Keratinocyte (primary cell): Measurements from ENCODE around the gene ANO7. TPM values are rescaled to one million over a fixed set of nuclear protein-coding genes. Genes with fewer than 3 reads are reported as not detected.
A peak's percentile ranks its signal among the peaks of the same experiment; 100 is the strongest.

Source experiments
- DNase-seq: peaks from one replicate; pipeline ENCODE4 v3.0.0-alpha.2; 2011; ENCODE audit warnings: low read depth, missing footprints, low spot score
- FAIRE-seq: peaks from 2 replicates; lab custom pipeline; 2011; peaks lifted over from hg19 to GRCh38; lab: Jason Lieb, UNC
- H2AFZ ChIP-seq: 2 replicates; pipeline ENCODE4 v1.6.0; 2012; ENCODE audit warnings: low read length, control low read depth, inconsistent platforms; ENCODE audit not compliant: control insufficient read depth
- H3K27ac ChIP-seq: 2 replicates; pipeline ENCODE4 v1.5.1; 2011; ENCODE audit warnings: low read length; ENCODE audit not compliant: control insufficient read depth, insufficient read depth
- H3K27me3 ChIP-seq: 3 replicates; pipeline ENCODE4 v1.6.0; 2011; ENCODE audit warnings: low read length; ENCODE audit not compliant: control insufficient read depth, insufficient read depth; ENCODE audit errors: extremely low read depth
- H3K36me3 ChIP-seq, 2 experiments: 2 replicates in 1 of 2; 3 replicates in 1 of 2; pipeline ENCODE4 v1.5.1; 2011; ENCODE audit warnings: low read length in 2 of 2, mild to moderate bottlenecking in 1 of 2; ENCODE audit not compliant: control insufficient read depth in 2 of 2, insufficient read depth in 2 of 2; ENCODE audit errors: extremely low read depth in 1 of 2
- H3K4me1 ChIP-seq: 3 replicates; pipeline ENCODE4 v1.5.1; 2011; ENCODE audit warnings: low read length; ENCODE audit not compliant: control insufficient read depth, insufficient read depth; ENCODE audit errors: extremely low read depth
- H3K4me2 ChIP-seq: 3 replicates; pipeline ENCODE4 v1.6.0; 2011; ENCODE audit warnings: low read depth, low read length; ENCODE audit not compliant: control insufficient read depth, insufficient read depth; ENCODE audit errors: extremely low read depth
- H3K4me3 ChIP-seq, 3 experiments: fragments of 200-600 bp in 1 of 3; sonication (generic) in 1 of 3; 2 replicates in 2 of 3; 3 replicates in 1 of 3; pipeline ENCODE4 v1.5.1; 2011 to 2016; ENCODE audit warnings: low read length in 3 of 3, mild to moderate bottlenecking in 3 of 3, control low read depth in 2 of 3, inconsistent platforms in 1 of 3, low read depth in 1 of 3, mixed read lengths in 1 of 3, mixed run types in 1 of 3, moderate library complexity in 1 of 3; ENCODE audit not compliant: control insufficient read depth in 2 of 3, insufficient read depth in 2 of 3; ENCODE audit errors: extremely low read depth in 1 of 3
- H3K79me2 ChIP-seq: 2 replicates; pipeline ENCODE4 v1.6.0; 2012; ENCODE audit warnings: low read length; ENCODE audit not compliant: control insufficient read depth, insufficient read depth
- H3K9ac ChIP-seq: 3 replicates; pipeline ENCODE4 v1.6.0; 2011; ENCODE audit warnings: low read length; ENCODE audit not compliant: control insufficient read depth, insufficient read depth; ENCODE audit errors: extremely low read depth
- H3K9me1 ChIP-seq: 3 replicates; pipeline ENCODE4 v1.6.0; 2011; ENCODE audit warnings: low read length; ENCODE audit not compliant: control insufficient read depth, insufficient read depth; ENCODE audit errors: extremely low read depth
- H3K9me3 ChIP-seq: 2 replicates; pipeline ENCODE4 v1.5.1; 2012; ENCODE audit warnings: low read depth, low read length; ENCODE audit not compliant: control insufficient read depth
- H4K20me1 ChIP-seq: 3 replicates; pipeline ENCODE4 v1.6.0; 2011; ENCODE audit warnings: low read length; ENCODE audit not compliant: control insufficient read depth, insufficient read depth; ENCODE audit errors: extremely low read depth
- EZH2 ChIP-seq: IDR thresholded peaks from one replicate; pipeline ENCODE4 v1.6.1; 2012; ENCODE audit warnings: inconsistent platforms, mild to moderate bottlenecking, low read length, moderate library complexity
- dilution Hi-C: fragments of 300-500 bp; cut with MboI; formaldehyde crosslinking; loops from one replicate; pipeline ENCODE4 v1.7.0; 2020; ENCODE audit warnings: low sequenced_read_pairs; ENCODE audit not compliant: extremely low pct_ligation_motif_present
- polyA plus RNA-seq, 5 experiments: library from polyadenylated mRNA; depleted of rRNA in 3 of 5; stranded (reverse) in 3 of 5; stranded (forward) in 1 of 5; unstranded in 1 of 5; fragments of >200 nt; gene quantifications; 1 replicate in 1 of 5; 2 replicates in 3 of 5; 3 replicates in 1 of 5; pipeline versions ENCODE4 v1.2.1 to v1.2.3, GENCODE V29; 2011 to 2012; ENCODE audit warnings: missing spikeins in 2 of 5, low read depth in 1 of 5, low replicate concordance in 1 of 5
- TF ChIP-seq, protein P1 (sequence below), 3 experiments: IDR thresholded peaks in 1 of 3; conservative IDR thresholded peaks in 1 of 3; optimal IDR thresholded peaks in 1 of 3; 2 replicates in 2 of 3; 3 replicates in 1 of 3; pipeline versions ENCODE3 to v1.5.1; 2011; ENCODE audit warnings: low read length in 3 of 3, mild to moderate bottlenecking in 3 of 3, moderate library complexity in 2 of 3, control low read depth in 1 of 3, inconsistent platforms in 1 of 3; ENCODE audit not compliant: insufficient read depth in 2 of 3; ENCODE audit errors: extremely low read depth in 1 of 3

Gene ANO7
- polyA plus RNA-seq, 1 donor (not counting 4 experiments of a cell fraction or from before 2014, with no cell fraction given) = 0.14 TPM

DNA sequence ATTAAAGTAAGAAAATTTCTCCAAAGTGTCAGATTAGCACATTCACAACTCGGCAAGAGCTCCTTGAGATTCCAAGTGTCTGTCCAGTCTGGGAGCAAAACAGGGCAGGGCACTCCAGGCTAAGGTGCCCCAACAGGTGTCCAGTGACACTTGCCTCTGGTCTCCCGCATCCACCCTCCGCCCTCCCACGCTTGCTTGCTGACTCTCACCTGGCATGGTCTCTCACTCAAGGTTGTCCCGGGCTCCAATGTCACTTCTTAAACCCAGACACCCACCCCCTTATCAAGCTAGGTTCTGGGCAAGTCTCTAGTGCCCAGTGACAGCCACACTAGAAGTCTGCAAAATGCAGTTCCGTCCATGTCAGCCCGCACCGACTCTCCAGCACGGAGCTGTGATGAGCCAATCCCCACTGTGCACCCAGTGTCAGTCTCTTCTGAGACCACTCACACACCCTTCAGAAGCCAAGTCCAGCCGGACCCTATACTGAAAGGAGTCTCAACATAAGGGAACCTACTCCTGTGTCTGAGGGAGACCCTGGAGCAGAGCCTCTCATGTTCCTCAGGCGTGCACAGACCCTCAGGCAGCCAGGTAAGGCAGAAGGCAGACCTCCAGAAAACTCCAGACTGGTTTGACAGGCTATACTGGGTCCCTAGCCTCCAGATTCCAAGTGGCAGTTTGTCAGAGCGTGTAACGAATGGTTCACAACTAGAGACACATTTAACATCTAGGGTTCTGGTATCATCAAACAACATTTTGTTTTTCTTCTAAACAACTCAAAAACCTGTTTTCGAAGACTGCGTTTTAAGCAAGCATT is 81.4 kb downstream of the ANO7 start:
- Histone ChIP-seq H4K20me1 (peaks cover 48% of the 10 kb centered on the region), H3K27me3 (no peaks in the 10 kb centered on the region), H3K4me1 (peaks cover 29% of the 10 kb centered on the region), H3K27ac (no peak overlapping the region), H3K4me3 (no peak overlapping the region), H2AFZ (no peak overlapping the region), H3K9ac (no peak overlapping the region), H3K4me2 (peak overlapping the region; percentile 95), H3K9me1 (peaks cover 12% of the 10 kb centered on the region), H3K79me2 (peaks cover 86% of the 10 kb centered on the region), H3K9me3 (no peaks in the 10 kb centered on the region), H3K36me3 (peaks cover 22 to 34% of the 10 kb centered on the region in 2 experiments)
- dilution Hi-C loops = no loop called here
- FAIRE-seq = no peak
- TF ChIP-seq, protein P1, sequence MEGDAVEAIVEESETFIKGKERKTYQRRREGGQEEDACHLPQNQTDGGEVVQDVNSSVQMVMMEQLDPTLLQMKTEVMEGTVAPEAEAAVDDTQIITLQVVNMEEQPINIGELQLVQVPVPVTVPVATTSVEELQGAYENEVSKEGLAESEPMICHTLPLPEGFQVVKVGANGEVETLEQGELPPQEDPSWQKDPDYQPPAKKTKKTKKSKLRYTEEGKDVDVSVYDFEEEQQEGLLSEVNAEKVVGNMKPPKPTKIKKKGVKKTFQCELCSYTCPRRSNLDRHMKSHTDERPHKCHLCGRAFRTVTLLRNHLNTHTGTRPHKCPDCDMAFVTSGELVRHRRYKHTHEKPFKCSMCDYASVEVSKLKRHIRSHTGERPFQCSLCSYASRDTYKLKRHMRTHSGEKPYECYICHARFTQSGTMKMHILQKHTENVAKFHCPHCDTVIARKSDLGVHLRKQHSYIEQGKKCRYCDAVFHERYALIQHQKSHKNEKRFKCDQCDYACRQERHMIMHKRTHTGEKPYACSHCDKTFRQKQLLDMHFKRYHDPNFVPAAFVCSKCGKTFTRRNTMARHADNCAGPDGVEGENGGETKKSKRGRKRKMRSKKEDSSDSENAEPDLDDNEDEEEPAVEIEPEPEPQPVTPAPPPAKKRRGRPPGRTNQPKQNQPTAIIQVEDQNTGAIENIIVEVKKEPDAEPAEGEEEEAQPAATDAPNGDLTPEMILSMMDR (optimal IDR thresholded peaks at IDR 0.05 in 1 of 3, IDR thresholded peaks at IDR 0.05 in 1 of 3, conservative IDR thresholded peaks at IDR 0.05 in 1 of 3; ENCODE audit: extremely low read depth in 1 of 3, insufficient read depth in 2 of 3, low read length in 3 of 3) = no peak
- no peak for TF ChIP-seq EZH2
- DNase-seq = no peak

DNA sequence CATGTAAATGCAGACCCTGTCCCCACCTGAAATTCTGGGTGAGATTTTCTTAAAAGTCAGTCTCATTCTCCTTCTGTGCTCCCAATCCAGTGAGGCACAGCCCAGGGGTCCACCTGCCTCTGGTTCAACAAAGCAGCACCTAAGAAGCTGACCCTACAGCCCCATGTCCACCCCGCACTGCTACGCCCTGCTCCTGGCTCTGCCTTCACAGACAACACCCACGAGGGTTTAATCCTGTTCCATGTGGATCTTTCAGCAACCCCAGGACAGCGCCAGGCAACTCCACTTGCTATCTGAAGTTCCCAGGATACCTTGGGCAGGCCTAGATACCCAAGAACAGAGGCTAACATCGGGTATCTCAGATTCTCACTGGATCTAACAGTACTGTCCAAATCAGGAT is 82.1 kb downstream of the ANO7 start:
- Histone ChIP-seq H3K9me3 (no peaks in the 10 kb centered on the region), H3K27ac (peak overlapping the region; percentile 56), H3K4me2 (peak overlapping the region; percentile 95), H3K27me3 (no peaks in the 10 kb centered on the region), H3K9me1 (peaks cover 12% of the 10 kb centered on the region), H3K36me3 (peaks cover 19 to 32% of the 10 kb centered on the region in 2 experiments), H2AFZ (no peak overlapping the region), H3K79me2 (peaks cover 88% of the 10 kb centered on the region), H3K9ac (peak overlapping the region; percentile 79), H3K4me1 (peaks cover 29% of the 10 kb centered on the region), H4K20me1 (peaks cover 45% of the 10 kb centered on the region), H3K4me3 (peak overlapping the region; percentile 53 to 82 (median 74))
- dilution Hi-C loops = no loop called here
- no peak for DNase-seq
- no peak for FAIRE-seq
- TF ChIP-seq, protein P1 (optimal IDR thresholded peaks at IDR 0.05 in 1 of 3, IDR thresholded peaks at IDR 0.05 in 1 of 3, conservative IDR thresholded peaks at IDR 0.05 in 1 of 3; ENCODE audit: extremely low read depth in 1 of 3, insufficient read depth in 2 of 3, low read length in 3 of 3) = no peak
- TF ChIP-seq EZH2 = no peak
